Measurements from ENCODE around the gene MOBP.
"Not testable (repeated sequence)": the region's sequence is repeated elsewhere in the genome, so short reads cannot be mapped to it uniquely, and the experiment has no call there.

MOBP gene, protein sequence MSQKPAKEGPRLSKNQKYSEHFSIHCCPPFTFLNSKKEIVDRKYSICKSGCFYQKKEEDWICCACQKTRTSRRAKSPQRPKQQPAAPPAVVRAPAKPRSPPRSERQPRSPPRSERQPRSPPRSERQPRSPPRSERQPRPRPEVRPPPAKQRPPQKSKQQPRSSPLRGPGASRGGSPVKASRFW

GRCh38 chr3:39467394-39468107 lies at the start of gene MOBP:
Gene MOBP (plus strand): TSS chr3:39467680. CDS start chr3:39502070, 34,390 bp downstream.
- peak in 1 of 56 donors; percentile 58 for DNase-seq

DNA sequence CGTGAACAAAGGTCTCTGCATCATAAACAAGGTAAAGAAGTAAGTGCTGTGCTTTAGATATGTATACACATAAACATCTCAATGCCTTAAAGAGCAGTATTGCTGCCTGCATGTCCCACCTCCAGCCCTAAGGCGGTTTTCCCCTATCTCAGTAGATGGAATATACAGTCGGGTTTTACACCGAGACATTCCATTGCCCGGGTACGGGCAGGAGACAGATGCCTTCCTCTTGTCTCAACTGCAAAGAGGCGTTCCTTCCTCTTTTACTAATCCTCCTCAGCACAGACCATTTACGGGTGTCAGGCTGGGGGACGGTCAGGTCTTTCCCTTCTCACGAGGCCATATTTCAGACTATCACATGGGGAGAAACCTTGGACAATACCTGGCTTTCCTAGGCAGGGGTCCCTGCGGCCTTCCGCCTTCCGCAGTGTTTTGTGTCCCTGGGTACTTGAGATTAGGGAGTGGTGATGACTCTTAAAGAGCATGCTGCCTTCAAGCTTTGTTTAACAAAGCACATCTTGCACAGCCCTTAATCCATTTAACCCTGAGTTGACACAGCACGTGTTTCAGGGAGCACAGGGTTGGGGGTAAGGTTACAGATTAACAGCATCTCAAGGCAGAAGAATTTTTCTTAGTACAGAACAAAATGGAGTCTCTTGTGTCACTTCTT lies 48.8 kb upstream of the MOBP start:
- not testable (repeated sequence) for DNase-seq

GRCh38 chr3:39419742-39420315 lies 47.7 kb upstream of the MOBP start:
- no peak for DNase-seq

GRCh38 chr3:39420543-39420942 lies 46.9 kb upstream of the MOBP start:
- no peak for DNase-seq

GRCh38 chr3:39423436-39423970 lies 44.0 kb upstream of the MOBP start:
- no peak for DNase-seq

- no peak for DNase-seq
Measured at GRCh38 chr3:39426312-39426711, 41.2 kb upstream of the MOBP start.

DNA sequence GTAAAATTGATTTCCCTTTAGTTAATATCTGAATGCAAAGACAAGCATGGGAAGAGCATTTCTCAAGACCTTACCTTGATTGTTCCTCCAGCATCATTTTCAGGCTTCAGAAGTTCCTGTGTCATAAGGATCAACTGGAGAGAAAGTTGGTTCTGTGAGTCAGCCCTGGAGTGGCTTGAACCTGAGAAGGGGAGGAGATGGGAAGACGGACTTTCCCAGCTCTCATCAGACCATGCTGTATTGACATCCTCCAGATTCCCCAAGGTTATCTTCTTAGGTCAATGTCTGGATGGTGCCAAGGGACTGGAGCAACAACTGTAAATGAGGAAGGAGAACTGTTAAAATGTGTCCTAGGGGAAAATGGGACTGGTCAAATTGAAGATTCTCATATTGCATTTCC lies 40.0 kb upstream of the MOBP start:
- DNase-seq = no peak

DNA sequence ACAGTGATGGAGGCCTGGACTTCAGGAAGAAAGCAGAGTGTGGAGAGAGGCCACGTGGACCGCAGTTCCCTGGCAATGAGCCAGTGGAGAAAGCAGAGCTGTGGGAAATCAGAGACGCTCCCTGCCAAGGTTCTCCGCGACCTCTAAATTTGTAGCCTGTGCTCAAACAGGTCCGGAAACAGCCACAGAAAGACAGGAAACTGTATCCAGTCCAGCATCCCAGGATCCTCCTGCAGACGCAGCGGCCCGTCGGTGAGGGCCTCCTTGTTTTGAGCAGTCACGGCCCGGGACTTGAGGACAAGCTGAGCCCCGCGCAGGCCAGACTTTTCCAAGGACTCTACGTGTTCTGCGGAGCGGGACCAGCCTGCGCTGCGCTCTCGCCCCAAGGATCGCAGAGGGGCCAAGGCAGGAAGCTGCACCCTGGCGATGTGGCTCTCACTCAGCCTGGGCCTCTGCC lies 38.7 kb upstream of the MOBP start:
- peak in 2 of 56 donors; percentile 3 to 14 for DNase-seq

DNA sequence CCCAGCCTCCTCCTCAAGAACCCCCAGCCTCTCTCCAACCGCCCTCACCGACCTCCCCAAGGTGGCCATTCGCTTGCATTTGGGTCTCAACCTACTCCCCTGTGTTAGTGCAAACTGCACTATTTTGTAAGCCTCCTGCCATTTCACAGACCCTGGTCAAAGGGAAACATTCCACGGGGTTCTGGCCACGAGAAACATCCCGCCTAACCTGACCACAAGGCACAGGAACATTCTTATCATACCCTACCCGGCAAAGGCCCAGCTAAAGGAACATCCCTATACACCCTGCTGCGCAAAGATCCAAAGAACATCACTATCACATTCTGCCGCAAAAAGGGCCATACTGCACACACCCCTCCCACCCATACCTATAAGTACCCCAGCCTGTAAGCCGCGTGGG lies 38.0 kb upstream of the MOBP start:
- DNase-seq = no peak

GRCh38 chr3:39432342-39432741 lies 35.1 kb upstream of the MOBP start:
- no peak for DNase-seq

GRCh38 chr3:39433642-39434041 lies 33.8 kb upstream of the MOBP start:
- DNase-seq = no peak

DNA sequence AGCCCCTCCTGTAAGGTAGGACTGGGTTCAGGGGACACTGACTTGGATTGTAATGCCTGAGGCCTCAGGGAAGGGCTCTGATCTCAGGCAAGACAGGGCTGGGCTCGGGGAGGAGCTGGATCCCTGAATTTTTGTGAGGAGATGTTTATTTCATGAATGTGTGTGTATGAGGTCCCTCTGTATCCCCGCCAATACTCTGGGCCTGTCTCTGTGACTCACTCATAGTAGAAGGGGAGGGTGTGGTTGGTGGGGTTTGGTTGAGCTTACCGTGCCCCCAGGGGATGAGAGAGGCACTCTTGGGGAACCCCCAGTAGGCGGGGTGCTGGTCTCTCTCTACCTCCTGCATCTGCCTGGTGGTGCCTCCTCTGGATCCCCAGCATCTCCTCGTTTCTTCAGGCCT lies 32.9 kb upstream of the MOBP start:
- DNase-seq = no peak

DNA sequence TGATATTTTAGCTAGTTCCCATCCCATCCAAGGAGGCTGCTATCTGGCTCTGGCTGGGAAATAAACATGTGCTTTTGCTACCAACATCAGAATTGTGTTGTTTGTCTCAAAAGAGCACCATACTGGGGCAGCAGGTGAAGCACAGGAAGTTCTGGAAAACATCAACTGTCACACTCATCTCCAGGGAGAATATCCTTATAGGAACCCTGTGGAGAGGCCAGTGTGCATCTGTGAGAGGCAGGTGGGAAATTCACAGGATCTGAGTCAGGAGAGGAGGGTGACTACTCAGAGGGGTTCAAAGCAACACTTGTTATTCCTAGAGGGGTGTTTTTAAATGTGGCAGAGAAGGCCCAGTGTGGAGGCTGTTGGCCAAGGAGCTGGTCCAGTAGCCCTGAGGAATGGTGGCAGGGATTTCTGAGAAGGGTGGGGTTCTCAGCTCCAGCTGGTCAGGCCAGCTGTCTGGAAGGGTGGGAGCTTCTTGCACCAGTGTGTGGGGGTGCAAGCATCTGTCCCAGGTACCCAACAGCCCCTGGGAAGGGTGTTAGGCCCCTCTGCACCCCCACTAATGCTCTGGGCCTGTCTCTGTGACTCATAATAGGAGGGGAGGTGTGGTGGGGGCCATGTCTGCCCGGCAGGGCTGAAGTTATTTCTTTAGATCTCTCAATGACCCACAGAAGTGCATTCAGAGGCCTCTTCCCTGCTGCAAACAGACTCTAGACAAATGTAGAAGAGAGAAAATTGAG lies 32.3 kb upstream of the MOBP start:
- DNase-seq = no peak

- DNase-seq = no peak
Measured at GRCh38 chr3:39438880-39439279, 28.6 kb upstream of the MOBP start.

DNA sequence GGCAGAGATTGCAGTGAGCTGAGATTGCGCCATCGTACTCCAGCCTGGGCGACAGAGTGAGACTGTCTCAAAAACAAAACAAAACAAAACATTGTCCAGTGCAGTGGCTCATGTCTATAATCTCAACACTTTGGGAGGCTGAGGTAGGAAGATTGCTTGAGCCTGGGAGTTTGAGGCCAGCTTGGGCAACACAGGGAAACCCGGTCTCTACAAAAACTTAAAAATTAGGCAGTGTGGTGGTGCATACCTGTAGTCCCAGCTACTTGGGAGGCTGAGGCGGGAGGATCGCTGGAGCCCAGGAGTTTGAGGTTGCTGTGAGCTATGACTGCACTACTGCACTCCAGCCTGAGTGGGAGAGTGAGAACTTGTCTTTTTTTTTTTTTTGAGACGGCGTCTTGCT lies 27.2 kb upstream of the MOBP start:
- no peak for DNase-seq

- no peak for DNase-seq
Measured at GRCh38 chr3:39443530-39443929, 23.9 kb upstream of the MOBP start.

GRCh38 chr3:39445927-39446326 lies 21.6 kb upstream of the MOBP start:
- DNase-seq = no peak

GRCh38 chr3:39446444-39446843 lies 21.0 kb upstream of the MOBP start:
- no peak for DNase-seq

- DNase-seq = peak in 51 of 56 donors; percentile 8 to 93 (median 51)
Measured at GRCh38 chr3:39447637-39448483, 19.6 kb upstream of the MOBP start.

All from amygdala (tissue), 56 donors.